BLaER1 treated with 17β-estradiol and CSF1 and Interleukin-3, amounts not matched to agents 10 nM and 100 nM (cell line): Measurements from ENCODE around the gene CPNE6.

Experiments
- H3K27ac ChIP-seq, 11 experiments: shearing (Covaris generic); formaldehyde crosslinking; 2 replicates each; pipeline ENCODE4 v1.8.1; 2022
- H3K27me3 ChIP-seq, 11 experiments: shearing (Covaris generic); formaldehyde crosslinking; 2 replicates each; pipeline ENCODE4 v1.8.1; 2022
- H3K36me3 ChIP-seq, 11 experiments: shearing (Covaris generic); formaldehyde crosslinking; 2 replicates each; pipeline ENCODE4 v1.8.1; 2022
- H3K4me1 ChIP-seq, 10 experiments: shearing (Covaris generic); formaldehyde crosslinking; 2 replicates each; pipeline ENCODE4 v1.8.1; 2022
- H3K4me2 ChIP-seq, 11 experiments: shearing (Covaris generic); formaldehyde crosslinking; 2 replicates each; pipeline ENCODE4 v1.8.1; 2022
- H3K4me3 ChIP-seq, 10 experiments: shearing (Covaris generic); formaldehyde crosslinking; 2 replicates each; pipeline ENCODE4 v1.8.1; 2022
- H3K9ac ChIP-seq, 11 experiments: shearing (Covaris generic); formaldehyde crosslinking; 2 replicates each; pipeline ENCODE4 v1.8.1; 2022
- H3K9me3 ChIP-seq, 11 experiments: shearing (Covaris generic); formaldehyde crosslinking; replicated peaks in 1 of 11; 2 replicates each; pipeline ENCODE4 v1.8.1; 2022
- H4K20me1 ChIP-seq, 11 experiments: shearing (Covaris generic); formaldehyde crosslinking; 2 replicates each; pipeline ENCODE4 v1.8.1; 2022
- Cebpa-rat ChIP-seq, 11 experiments: shearing (Covaris generic); IDR thresholded peaks; 2 replicates each; pipeline ENCODE4 v1.8.1; 2022

CPNE6 gene

GRCh38 chr14:24078146-24078545 lies 6.8 kb downstream of the CPNE6 start:
- Histone ChIP-seq H3K36me3 (no peaks in the 10 kb centered on the region), H3K9ac (0 out of 22 replicates have a peak overlapping the region, but pooled peaks of 2 of the 11 experiments have one; percentile 9 to 43), H3K4me2 (peak overlapping the region in 7 of 11 experiments; percentile 8 to 97 (median 47); a peak in 11 of 22 replicates), H3K4me3 (no peak overlapping the region), H3K27ac (no peak overlapping the region), H4K20me1 (peaks cover 0 to 9% (median 0%) of the 10 kb centered on the region in 11 experiments; a peak in 2 of 22 replicates), H3K27me3 (peaks cover 0 to 35% (median 13%) of the 10 kb centered on the region in 11 experiments; a peak in 12 of 22 replicates), H3K9me3 (no peaks in the 10 kb centered on the region), H3K4me1 (peaks cover 11 to 52% (median 41%) of the 10 kb centered on the region in 10 experiments; a peak in 19 of 20 replicates)
- TF ChIP-seq Cebpa-rat (IDR thresholded peaks at IDR 0.05), result no peak

GRCh38 chr14:24079491-24080141 lies 8.3 kb downstream of the CPNE6 start:
- H3K4me1 ChIP-seq, result peaks cover 11 to 61% (median 46%) of the 10 kb centered on the region in 10 experiments; a peak in 19 of 20 replicates
- H3K9ac ChIP-seq, result no peak overlapping the region
- H3K27ac ChIP-seq, result no peak overlapping the region
- H3K9me3 ChIP-seq, result no peaks in the 10 kb centered on the region
- peaks cover 0 to 36% (median 13%) of the 10 kb centered on the region in 11 experiments; a peak in 12 of 22 replicates for H3K27me3 ChIP-seq
- H3K4me2 ChIP-seq, result peak overlapping the region in 9 of 11 experiments; percentile 95 to 100 (median 98); a peak in 18 of 22 replicates
- TF ChIP-seq Cebpa-rat (IDR thresholded peaks at IDR 0.05), result no peak
- H3K36me3 ChIP-seq, result no peaks in the 10 kb centered on the region
- peaks cover 0 to 9% (median 0%) of the 10 kb centered on the region in 11 experiments; a peak in 2 of 22 replicates for H4K20me1 ChIP-seq
- no peak overlapping the region for H3K4me3 ChIP-seq

GRCh38 chr14:24080142-24080530 lies 8.8 kb downstream of the CPNE6 start:
- Histone ChIP-seq H3K4me1 (peaks cover 11 to 61% (median 46%) of the 10 kb centered on the region in 10 experiments; a peak in 19 of 20 replicates), H3K36me3 (no peaks in the 10 kb centered on the region), H3K27ac (0 out of 22 replicates have a peak overlapping the region, but pooled peaks of 1 of the 11 experiments have one; percentile 66), H3K4me3 (peak overlapping the region in 1 of 10 experiments; percentile 68; a peak in 1 of 20 replicates), H3K9ac (peak overlapping the region in 1 of 11 experiments; percentile 76; a peak in 3 of 22 replicates), H3K9me3 (no peaks in the 10 kb centered on the region), H3K27me3 (peaks cover 0 to 36% (median 13%) of the 10 kb centered on the region in 11 experiments; a peak in 12 of 22 replicates), H3K4me2 (peak overlapping the region in 10 of 11 experiments; percentile 95 to 100 (median 98); a peak in 20 of 22 replicates), H4K20me1 (peaks cover 0 to 9% (median 0%) of the 10 kb centered on the region in 11 experiments; a peak in 2 of 22 replicates)
- TF ChIP-seq Cebpa-rat (IDR thresholded peaks at IDR 0.05), result no peak

GRCh38 chr14:24080888-24081738 lies 9.8 kb downstream of the CPNE6 start:
- Histone ChIP-seq H3K4me3 (peak overlapping the region; percentile 64 to 79 (median 68)), H3K9ac (peak overlapping the region; percentile 54 to 81 (median 73); a peak in 21 of 22 replicates), H3K4me1 (peaks cover 7 to 61% (median 43%) of the 10 kb centered on the region in 10 experiments; a peak in 19 of 20 replicates), H3K27ac (peak overlapping the region in 8 of 11 experiments; percentile 44 to 67 (median 62); a peak in 16 of 22 replicates), H3K4me2 (peak overlapping the region; percentile 95 to 100 (median 98)), H4K20me1 (peaks cover 0 to 9% (median 0%) of the 10 kb centered on the region in 11 experiments; a peak in 2 of 22 replicates), H3K9me3 (no peaks in the 10 kb centered on the region), H3K36me3 (no peaks in the 10 kb centered on the region), H3K27me3 (peaks cover 0 to 36% (median 13%) of the 10 kb centered on the region in 11 experiments; a peak in 12 of 22 replicates)
- no peak for TF ChIP-seq Cebpa-rat (IDR thresholded peaks at IDR 0.05)

- H3K4me2 ChIP-seq, result peak overlapping the region; percentile 95 to 100 (median 98)
- H3K4me1 ChIP-seq, result peaks cover 7 to 61% (median 43%) of the 10 kb centered on the region in 10 experiments; a peak in 19 of 20 replicates
- peak overlapping the region; percentile 64 to 79 (median 68) for H3K4me3 ChIP-seq
- no peak for TF ChIP-seq Cebpa-rat (IDR thresholded peaks at IDR 0.05)
- H3K9ac ChIP-seq, result peak overlapping the region in 10 of 11 experiments; percentile 54 to 81 (median 74); a peak in 18 of 22 replicates
- no peaks in the 10 kb centered on the region for H3K36me3 ChIP-seq
- H3K9me3 ChIP-seq, result no peaks in the 10 kb centered on the region
- peaks cover 0 to 36% (median 13%) of the 10 kb centered on the region in 11 experiments; a peak in 12 of 22 replicates for H3K27me3 ChIP-seq
- H3K27ac ChIP-seq, result peak overlapping the region in 4 of 11 experiments; percentile 52 to 67 (median 66); a peak in 4 of 22 replicates
- peaks cover 0 to 9% (median 0%) of the 10 kb centered on the region in 11 experiments; a peak in 2 of 22 replicates for H4K20me1 ChIP-seq
Observed at GRCh38 chr14:24081739-24082211, 10.4 kb downstream of the CPNE6 start.

- H4K20me1 ChIP-seq, result peaks cover 0 to 9% (median 0%) of the 10 kb centered on the region in 11 experiments; a peak in 2 of 22 replicates
- H3K9me3 ChIP-seq, result no peaks in the 10 kb centered on the region
- H3K27ac ChIP-seq, result no peak overlapping the region
- peak overlapping the region in 7 of 11 experiments; percentile 95 to 100 (median 98); a peak in 9 of 22 replicates for H3K4me2 ChIP-seq
- TF ChIP-seq Cebpa-rat (IDR thresholded peaks at IDR 0.05), result no peak
- H3K4me1 ChIP-seq, result peaks cover 7 to 60% (median 43%) of the 10 kb centered on the region in 10 experiments; a peak in 19 of 20 replicates
- no peak overlapping the region for H3K4me3 ChIP-seq
- H3K9ac ChIP-seq, result no peak overlapping the region
- peaks cover 0 to 36% (median 13%) of the 10 kb centered on the region in 11 experiments; a peak in 12 of 22 replicates for H3K27me3 ChIP-seq
- no peaks in the 10 kb centered on the region for H3K36me3 ChIP-seq
Observed at GRCh38 chr14:24082411-24083080, 11.2 kb downstream of the CPNE6 start.

- Histone ChIP-seq H3K9ac (no peak overlapping the region), H3K4me3 (no peak overlapping the region), H3K4me2 (no peak overlapping the region), H3K27me3 (peaks cover 0 to 36% (median 13%) of the 10 kb centered on the region in 11 experiments; a peak in 12 of 22 replicates), H3K4me1 (peaks cover 7 to 51% (median 35%) of the 10 kb centered on the region in 10 experiments; a peak in 19 of 20 replicates), H3K27ac (no peak overlapping the region), H4K20me1 (peaks cover 0 to 9% (median 0%) of the 10 kb centered on the region in 11 experiments; a peak in 2 of 22 replicates), H3K9me3 (no peaks in the 10 kb centered on the region), H3K36me3 (no peaks in the 10 kb centered on the region)
- no peak for TF ChIP-seq Cebpa-rat (IDR thresholded peaks at IDR 0.05)
Observed at GRCh38 chr14:24083462-24083861, 12.1 kb downstream of the CPNE6 start.
